Measurements from ENCODE around the gene LEPROT. TPM values are rescaled to one million over a fixed set of nuclear protein-coding genes. Genes with fewer than 3 reads are reported as not detected.

Gene LEPROT
- polyA plus RNA-seq, 1 donor from 2014 or later, result 39.2 TPM

DNA sequence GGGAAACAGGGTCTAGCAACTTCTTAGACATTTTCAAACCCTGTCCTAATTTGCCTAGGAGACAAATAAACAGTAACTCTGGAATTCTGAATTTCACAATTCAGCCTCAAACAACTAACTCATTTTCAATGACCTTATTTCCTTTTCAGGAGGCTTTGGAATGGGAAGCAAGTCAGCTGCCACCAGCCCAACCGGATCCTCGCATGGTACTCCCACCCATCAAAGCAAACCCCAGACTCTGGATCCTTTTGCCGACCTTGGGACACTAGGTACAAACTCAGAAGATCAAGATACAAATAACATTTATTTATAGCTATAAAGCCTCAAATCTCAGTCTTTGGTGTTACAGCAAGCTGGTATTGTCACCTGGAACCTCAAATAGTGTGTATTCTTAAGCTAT lies 18.9 kb upstream of the LEPROT start:
- H3K9ac ChIP-seq (ENCODE audit: low read length), result no peak overlapping the region
- no peaks in the 10 kb centered on the region for H4K20me1 ChIP-seq (ENCODE audit: insufficient read depth)
- H3K27ac ChIP-seq (ENCODE audit: low read length), result no peak overlapping the region
- H3K4me2 ChIP-seq (ENCODE audit: low read length), result no peak overlapping the region
- no peak overlapping the region for H2AFZ ChIP-seq (ENCODE audit: low read depth, low read length)
- H3K9me2 ChIP-seq (ENCODE audit: insufficient read depth, low read length), result no peaks in the 10 kb centered on the region
- H3K9me3 ChIP-seq (ENCODE audit: low read length), result no peaks in the 10 kb centered on the region
- no peaks in the 10 kb centered on the region for H3K79me2 ChIP-seq (replicated peaks; ENCODE audit: insufficient read depth, low read length)
- TF ChIP-seq TAF1 (IDR thresholded peaks at IDR 0.05; ENCODE audit: low read depth), result no peak
- TF ChIP-seq, protein P1, sequence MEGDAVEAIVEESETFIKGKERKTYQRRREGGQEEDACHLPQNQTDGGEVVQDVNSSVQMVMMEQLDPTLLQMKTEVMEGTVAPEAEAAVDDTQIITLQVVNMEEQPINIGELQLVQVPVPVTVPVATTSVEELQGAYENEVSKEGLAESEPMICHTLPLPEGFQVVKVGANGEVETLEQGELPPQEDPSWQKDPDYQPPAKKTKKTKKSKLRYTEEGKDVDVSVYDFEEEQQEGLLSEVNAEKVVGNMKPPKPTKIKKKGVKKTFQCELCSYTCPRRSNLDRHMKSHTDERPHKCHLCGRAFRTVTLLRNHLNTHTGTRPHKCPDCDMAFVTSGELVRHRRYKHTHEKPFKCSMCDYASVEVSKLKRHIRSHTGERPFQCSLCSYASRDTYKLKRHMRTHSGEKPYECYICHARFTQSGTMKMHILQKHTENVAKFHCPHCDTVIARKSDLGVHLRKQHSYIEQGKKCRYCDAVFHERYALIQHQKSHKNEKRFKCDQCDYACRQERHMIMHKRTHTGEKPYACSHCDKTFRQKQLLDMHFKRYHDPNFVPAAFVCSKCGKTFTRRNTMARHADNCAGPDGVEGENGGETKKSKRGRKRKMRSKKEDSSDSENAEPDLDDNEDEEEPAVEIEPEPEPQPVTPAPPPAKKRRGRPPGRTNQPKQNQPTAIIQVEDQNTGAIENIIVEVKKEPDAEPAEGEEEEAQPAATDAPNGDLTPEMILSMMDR (IDR thresholded peaks at IDR 0.05; ENCODE audit: poor library complexity, severe bottlenecking), result no peak
- TF ChIP-seq SMC3 (conservative IDR thresholded peaks at IDR 0.05; ENCODE audit: poor library complexity), result no peak
- TF ChIP-seq EZH2 (IDR thresholded peaks at IDR 0.05; ENCODE audit: borderline replicate concordance, insufficient read depth, low read length, poor library complexity, severe bottlenecking), result no peak
- TF ChIP-seq RAD21 (conservative IDR thresholded peaks at IDR 0.05), result no peak
- no peak for TF ChIP-seq EP300 (conservative IDR thresholded peaks at IDR 0.05; ENCODE audit: poor library complexity, severe bottlenecking)
- TF ChIP-seq, protein P2, sequence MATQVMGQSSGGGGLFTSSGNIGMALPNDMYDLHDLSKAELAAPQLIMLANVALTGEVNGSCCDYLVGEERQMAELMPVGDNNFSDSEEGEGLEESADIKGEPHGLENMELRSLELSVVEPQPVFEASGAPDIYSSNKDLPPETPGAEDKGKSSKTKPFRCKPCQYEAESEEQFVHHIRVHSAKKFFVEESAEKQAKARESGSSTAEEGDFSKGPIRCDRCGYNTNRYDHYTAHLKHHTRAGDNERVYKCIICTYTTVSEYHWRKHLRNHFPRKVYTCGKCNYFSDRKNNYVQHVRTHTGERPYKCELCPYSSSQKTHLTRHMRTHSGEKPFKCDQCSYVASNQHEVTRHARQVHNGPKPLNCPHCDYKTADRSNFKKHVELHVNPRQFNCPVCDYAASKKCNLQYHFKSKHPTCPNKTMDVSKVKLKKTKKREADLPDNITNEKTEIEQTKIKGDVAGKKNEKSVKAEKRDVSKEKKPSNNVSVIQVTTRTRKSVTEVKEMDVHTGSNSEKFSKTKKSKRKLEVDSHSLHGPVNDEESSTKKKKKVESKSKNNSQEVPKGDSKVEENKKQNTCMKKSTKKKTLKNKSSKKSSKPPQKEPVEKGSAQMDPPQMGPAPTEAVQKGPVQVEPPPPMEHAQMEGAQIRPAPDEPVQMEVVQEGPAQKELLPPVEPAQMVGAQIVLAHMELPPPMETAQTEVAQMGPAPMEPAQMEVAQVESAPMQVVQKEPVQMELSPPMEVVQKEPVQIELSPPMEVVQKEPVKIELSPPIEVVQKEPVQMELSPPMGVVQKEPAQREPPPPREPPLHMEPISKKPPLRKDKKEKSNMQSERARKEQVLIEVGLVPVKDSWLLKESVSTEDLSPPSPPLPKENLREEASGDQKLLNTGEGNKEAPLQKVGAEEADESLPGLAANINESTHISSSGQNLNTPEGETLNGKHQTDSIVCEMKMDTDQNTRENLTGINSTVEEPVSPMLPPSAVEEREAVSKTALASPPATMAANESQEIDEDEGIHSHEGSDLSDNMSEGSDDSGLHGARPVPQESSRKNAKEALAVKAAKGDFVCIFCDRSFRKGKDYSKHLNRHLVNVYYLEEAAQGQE (IDR thresholded peaks at IDR 0.05; ENCODE audit: borderline replicate concordance), result no peak
- no peak for TF ChIP-seq MXI1 (conservative IDR thresholded peaks at IDR 0.05; ENCODE audit: poor library complexity, severe bottlenecking)
- TF ChIP-seq POLR2AphosphoS5 (IDR thresholded peaks at IDR 0.05), result no peak
- no peak overlapping the region for H3K4me3 ChIP-seq (ENCODE audit: low read length)
- no peaks in the 10 kb centered on the region for H3F3A ChIP-seq (ENCODE audit: insufficient read depth, low read length, poor library complexity, severe bottlenecking)
- H3K36me3 ChIP-seq (ENCODE audit: insufficient read depth, low read length), result peaks cover 14% of the 10 kb centered on the region
- H3K27me3 ChIP-seq (ENCODE audit: insufficient read depth, low read depth, low read length), result no peaks in the 10 kb centered on the region

DNA sequence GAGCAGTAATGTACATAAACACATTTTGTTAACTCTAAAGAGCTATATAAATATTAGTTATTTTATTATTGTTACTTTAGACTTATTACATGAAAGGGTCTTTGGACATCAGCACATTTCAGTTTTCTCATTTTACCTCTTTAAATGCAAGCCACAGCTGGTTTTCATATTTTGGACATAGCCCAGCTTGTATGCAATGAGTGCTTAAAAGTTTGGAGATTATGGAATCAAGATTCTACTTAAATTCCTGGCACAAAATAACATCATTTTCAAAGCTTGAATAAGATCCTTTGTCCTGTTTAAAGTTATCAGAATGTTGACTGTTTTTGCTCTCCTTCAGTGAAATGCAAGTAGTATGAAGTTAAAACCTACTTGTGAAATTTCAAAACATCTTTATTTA lies 15.5 kb upstream of the LEPROT start:
- Histone ChIP-seq H4K20me1 (ENCODE audit: insufficient read depth) (no peaks in the 10 kb centered on the region), H3K4me2 (ENCODE audit: low read length) (no peak overlapping the region), H3K27ac (ENCODE audit: low read length) (no peak overlapping the region), H3K9me3 (ENCODE audit: low read length) (no peaks in the 10 kb centered on the region), H3K9me2 (ENCODE audit: insufficient read depth, low read length) (no peaks in the 10 kb centered on the region), H3K79me2 (replicated peaks; ENCODE audit: insufficient read depth, low read length) (no peaks in the 10 kb centered on the region), H3K4me3 (ENCODE audit: low read length) (no peak overlapping the region), H3K27me3 (ENCODE audit: insufficient read depth, low read depth, low read length) (no peaks in the 10 kb centered on the region), H2AFZ (ENCODE audit: low read depth, low read length) (no peak overlapping the region), H3K9ac (ENCODE audit: low read length) (no peak overlapping the region), H3K36me3 (ENCODE audit: insufficient read depth, low read length) (peaks cover 24% of the 10 kb centered on the region), H3F3A (ENCODE audit: insufficient read depth, low read length, poor library complexity, severe bottlenecking) (no peaks in the 10 kb centered on the region)
- TF ChIP-seq MXI1 (conservative IDR thresholded peaks at IDR 0.05; ENCODE audit: poor library complexity, severe bottlenecking) (no peak), POLR2AphosphoS5 (IDR thresholded peaks at IDR 0.05) (no peak), TAF1 (IDR thresholded peaks at IDR 0.05; ENCODE audit: low read depth) (no peak), EP300 (conservative IDR thresholded peaks at IDR 0.05; ENCODE audit: poor library complexity, severe bottlenecking) (no peak), SMC3 (conservative IDR thresholded peaks at IDR 0.05; ENCODE audit: poor library complexity) (no peak), EZH2 (IDR thresholded peaks at IDR 0.05; ENCODE audit: borderline replicate concordance, insufficient read depth, low read length, poor library complexity, severe bottlenecking) (no peak), RAD21 (conservative IDR thresholded peaks at IDR 0.05) (no peak)
- TF ChIP-seq, protein P1 (IDR thresholded peaks at IDR 0.05; ENCODE audit: poor library complexity, severe bottlenecking), result no peak
- TF ChIP-seq, protein P2 (IDR thresholded peaks at IDR 0.05; ENCODE audit: borderline replicate concordance), result no peak

All from neural cell (in vitro differentiated cells).